Spinal cord (tissue), 10 donors: ENCODE data around the gene TBL1Y. TPM values are rescaled to one million over a fixed set of nuclear protein-coding genes. Genes with fewer than 3 reads are reported as not detected.

ENCODE experiments used
- DNase-seq, 6 donors: peaks; one replicate each; pipeline versions ENCODE4 v3.0.0 to v3.0.0-alpha.2; 2013 to 2015; ENCODE audit warnings: low spot score in 6 of 6, low read depth in 4 of 6
- H3K27ac ChIP-seq: one replicate; pipeline ENCODE4 v1.5.1; 2013; ENCODE audit warnings: low read depth, low read length, control low read depth
- H3K27me3 ChIP-seq: one replicate; pipeline ENCODE4 v1.6.1; 2013; ENCODE audit warnings: low read length; ENCODE audit not compliant: control insufficient read depth, insufficient read depth
- H3K36me3 ChIP-seq: one replicate; pipeline ENCODE4 v1.6.1; 2013; ENCODE audit warnings: low read length; ENCODE audit not compliant: control insufficient read depth, insufficient read depth
- H3K4me1 ChIP-seq: one replicate; pipeline ENCODE4 v1.6.1; 2013; ENCODE audit warnings: low read length; ENCODE audit not compliant: control insufficient read depth, insufficient read depth
- H3K4me3 ChIP-seq: one replicate; pipeline ENCODE4 v1.5.1; 2013; ENCODE audit warnings: low read depth, low read length, control low read depth
- H3K9me3 ChIP-seq: one replicate; pipeline ENCODE4 v1.6.1; 2013; ENCODE audit warnings: low read length; ENCODE audit not compliant: control insufficient read depth, insufficient read depth
- WGBS: methylation state at CpG from one replicate; pipeline ENCODE4 v1.1.5; 2013; ENCODE audit warnings: missing lambda C conversion rate; ENCODE audit not compliant: insufficient coverage; 5-methylcytosine and 5-hydroxymethylcytosine counted together
- polyA plus RNA-seq, 2 donors: library from polyadenylated mRNA; unstranded; fragments of 120-200 nt; gene quantifications; one replicate each; pipeline ENCODE4 v1.2.1, GENCODE V29; 2013; ENCODE audit not compliant: insufficient read length in 2 of 2
- total RNA-seq, 2 donors: library from RNA; depleted of rRNA in 1 of 2; stranded (reverse); fragments of 120-200 nt in 1 of 2; fragments of >200 nt in 1 of 2; gene quantifications; one replicate each; pipeline versions ENCODE4 v1.2.3 to v1.2.4, GENCODE V29; 2013 to 2014
- donor health status: healthy.

The TBL1Y gene
- total and polyA plus RNA-seq, 4 donors: 0.38 to 1.2 TPM; not detected in 2

DNA sequence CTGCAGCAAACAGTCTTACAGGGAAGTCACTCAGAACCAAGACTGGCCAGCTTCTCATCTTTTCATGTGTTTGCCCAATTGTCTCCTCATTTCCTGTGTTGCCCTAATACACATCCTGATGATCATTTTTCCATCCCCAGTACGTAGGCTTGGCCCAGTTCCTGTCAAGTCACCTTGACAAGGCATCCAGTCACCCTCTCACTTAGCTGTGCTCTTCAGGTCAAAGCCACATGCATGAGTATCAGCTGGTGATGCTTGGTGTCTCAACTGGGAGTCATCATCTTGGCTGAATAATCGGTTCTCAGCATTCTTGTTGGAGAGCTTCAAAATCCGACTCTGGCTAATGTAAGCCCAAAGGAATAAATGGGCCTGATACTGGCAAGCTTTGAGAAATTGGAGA is 186.5 kb downstream of the TBL1Y start:
- Histone ChIP-seq H3K27me3 (no peaks in the 10 kb centered on the region), H3K4me3 (no peak overlapping the region), H3K27ac (no peak overlapping the region), H3K9me3 (no peaks in the 10 kb centered on the region), H3K4me1 (no peaks in the 10 kb centered on the region), H3K36me3 (no peaks in the 10 kb centered on the region)
- no peak for DNase-seq
- no CpG with 5 or more reads among the region's 3 CpGs for WGBS

DNA sequence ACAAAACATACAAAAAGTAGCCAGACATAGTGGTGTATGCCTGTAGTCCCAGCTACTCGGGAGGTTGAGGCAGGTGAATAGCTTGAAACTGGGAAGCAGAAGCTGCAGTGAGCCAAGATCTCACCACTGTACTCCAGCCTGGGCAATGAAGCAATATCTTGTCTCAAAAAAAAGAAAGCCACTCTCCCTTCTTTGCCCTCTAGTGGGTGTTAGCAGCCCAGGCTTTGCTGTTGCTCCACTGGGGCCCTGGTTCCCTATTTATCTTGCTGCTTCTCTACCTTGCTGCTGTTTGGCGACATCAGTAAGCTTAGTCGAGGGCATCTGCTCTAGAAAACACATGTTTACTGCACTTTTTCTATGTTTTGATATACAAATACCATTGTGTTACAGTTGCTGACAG is 189.2 kb downstream of the TBL1Y start:
- WGBS: no CpG with 5 or more reads among the region's 3 CpGs
- no peak for DNase-seq
- no peak overlapping the region for H3K27ac ChIP-seq
- no peaks in the 10 kb centered on the region for H3K36me3 ChIP-seq
- H3K4me1 ChIP-seq: no peaks in the 10 kb centered on the region
- H3K4me3 ChIP-seq: no peak overlapping the region
- no peaks in the 10 kb centered on the region for H3K9me3 ChIP-seq
- no peaks in the 10 kb centered on the region for H3K27me3 ChIP-seq

DNA sequence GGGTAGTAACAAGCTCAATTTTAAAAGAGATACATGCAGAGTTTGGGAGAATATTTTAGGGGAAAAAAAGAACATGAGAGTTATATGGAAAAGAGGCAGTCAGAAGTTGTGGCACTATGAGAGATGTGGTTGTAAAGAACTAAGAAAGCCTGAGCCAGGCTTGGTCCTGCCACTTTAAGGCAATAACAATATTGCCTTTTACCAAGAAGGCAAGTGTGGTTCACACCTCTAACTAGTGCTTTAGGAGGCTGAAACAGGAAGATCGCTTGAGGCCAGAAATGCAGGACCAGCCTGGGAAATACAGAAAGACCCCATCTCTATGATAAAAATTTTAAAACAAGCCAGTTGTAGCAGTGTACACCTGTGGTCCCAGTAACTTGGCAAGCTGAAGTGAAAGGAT is 192.2 kb downstream of the TBL1Y start:
- WGBS: no CpG with 5 or more reads among the region's 1 CpG
- no peaks in the 10 kb centered on the region for H3K27me3 ChIP-seq
- no peak overlapping the region for H3K27ac ChIP-seq
- no peak for DNase-seq
- no peaks in the 10 kb centered on the region for H3K4me1 ChIP-seq
- no peaks in the 10 kb centered on the region for H3K9me3 ChIP-seq
- no peak overlapping the region for H3K4me3 ChIP-seq
- no peaks in the 10 kb centered on the region for H3K36me3 ChIP-seq

DNA sequence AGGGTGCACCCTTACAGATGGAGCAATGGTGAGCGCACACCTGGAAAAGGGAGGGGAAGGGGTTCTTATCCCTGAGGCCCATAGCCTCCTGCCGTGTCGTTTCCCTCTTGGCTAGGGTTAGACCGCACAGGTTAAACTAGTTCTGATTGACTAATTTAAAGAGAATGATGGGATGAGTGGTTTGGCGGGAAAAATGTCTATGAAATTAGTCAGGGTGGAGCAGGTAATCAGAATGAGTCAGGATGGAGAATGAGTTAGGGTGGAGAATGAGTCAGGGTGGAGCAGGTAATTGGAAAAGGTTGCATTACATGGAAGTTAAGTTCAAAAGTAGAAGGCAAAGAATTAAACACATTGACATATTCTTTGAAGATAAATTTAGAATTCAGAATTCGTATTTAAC is 196.7 kb downstream of the TBL1Y start:
- no peak overlapping the region for H3K4me3 ChIP-seq
- WGBS: no CpG with 5 or more reads among the region's 6 CpGs
- H3K27me3 ChIP-seq: no peaks in the 10 kb centered on the region
- no peaks in the 10 kb centered on the region for H3K9me3 ChIP-seq
- no peak for DNase-seq
- H3K36me3 ChIP-seq: no peaks in the 10 kb centered on the region
- no peak overlapping the region for H3K27ac ChIP-seq
- H3K4me1 ChIP-seq: no peaks in the 10 kb centered on the region

DNA sequence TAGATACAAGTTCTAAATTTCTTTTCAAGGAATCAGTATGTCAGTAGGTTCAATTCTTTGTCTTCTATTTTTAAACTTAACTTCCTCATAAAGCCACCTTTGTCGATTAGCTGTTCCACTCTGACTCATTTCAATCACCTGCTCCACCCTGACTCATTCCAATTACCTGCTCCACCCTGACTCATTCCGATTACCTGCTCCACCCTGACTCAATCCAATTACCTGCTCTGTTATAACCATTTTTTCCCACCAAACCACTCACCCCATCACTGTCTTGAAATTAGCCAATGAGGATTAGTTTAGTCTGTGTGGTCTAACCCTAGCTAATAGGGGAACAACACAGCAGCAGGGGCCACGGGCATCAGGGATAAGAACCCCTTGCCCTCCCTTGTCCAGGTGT is 199.6 kb downstream of the TBL1Y start:
- Histone ChIP-seq H3K27ac (no peak overlapping the region), H3K27me3 (no peaks in the 10 kb centered on the region), H3K36me3 (no peaks in the 10 kb centered on the region), H3K9me3 (no peaks in the 10 kb centered on the region), H3K4me3 (no peak overlapping the region), H3K4me1 (no peaks in the 10 kb centered on the region)
- DNase-seq: no peak
- WGBS: no CpG with 5 or more reads among the region's 3 CpGs

DNA sequence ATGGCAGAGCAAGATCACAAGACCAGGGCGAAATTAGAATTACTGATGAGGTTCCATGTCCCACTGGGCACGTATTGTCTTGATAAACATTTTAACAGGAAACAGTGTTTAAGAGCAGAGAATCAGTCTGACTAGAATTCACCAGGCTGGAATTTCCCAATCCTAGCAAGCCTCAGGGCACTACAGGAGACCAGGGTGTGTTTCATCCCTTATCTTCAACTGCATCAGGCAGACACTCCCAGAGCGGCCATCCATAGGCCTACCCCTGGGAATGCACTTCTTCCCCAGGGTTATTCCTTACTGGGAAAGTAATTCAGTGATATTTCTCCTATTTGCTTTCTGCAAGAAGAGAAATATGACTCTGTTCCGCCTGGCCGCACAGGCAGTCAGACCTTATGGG is 205.4 kb downstream of the TBL1Y start:
- Histone ChIP-seq H3K9me3 (no peaks in the 10 kb centered on the region), H3K4me1 (no peaks in the 10 kb centered on the region), H3K27ac (no peak overlapping the region), H3K27me3 (no peaks in the 10 kb centered on the region), H3K4me3 (no peak overlapping the region), H3K36me3 (no peaks in the 10 kb centered on the region)
- WGBS: no CpG with 5 or more reads among the region's 5 CpGs
- no peak for DNase-seq

DNA sequence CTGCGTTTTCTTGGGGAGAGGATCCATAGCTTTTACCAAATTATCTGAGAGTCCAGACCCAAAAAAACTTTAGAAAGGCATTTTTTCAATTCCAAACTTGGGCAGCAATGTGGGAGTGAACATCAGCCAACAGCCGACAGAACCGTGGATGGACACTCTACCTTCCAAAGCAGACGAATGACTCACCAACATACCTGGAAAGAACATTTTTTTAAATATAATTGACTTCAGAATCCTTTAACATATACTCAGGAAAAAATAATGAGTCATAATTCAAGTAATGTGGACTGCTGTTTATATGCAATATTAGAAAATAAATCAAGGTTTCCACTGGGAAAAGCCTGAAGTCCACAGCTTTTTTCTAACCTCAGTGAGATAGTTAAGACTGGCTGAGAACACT is 211.7 kb downstream of the TBL1Y start:
- H3K27ac ChIP-seq: no peak overlapping the region

DNA sequence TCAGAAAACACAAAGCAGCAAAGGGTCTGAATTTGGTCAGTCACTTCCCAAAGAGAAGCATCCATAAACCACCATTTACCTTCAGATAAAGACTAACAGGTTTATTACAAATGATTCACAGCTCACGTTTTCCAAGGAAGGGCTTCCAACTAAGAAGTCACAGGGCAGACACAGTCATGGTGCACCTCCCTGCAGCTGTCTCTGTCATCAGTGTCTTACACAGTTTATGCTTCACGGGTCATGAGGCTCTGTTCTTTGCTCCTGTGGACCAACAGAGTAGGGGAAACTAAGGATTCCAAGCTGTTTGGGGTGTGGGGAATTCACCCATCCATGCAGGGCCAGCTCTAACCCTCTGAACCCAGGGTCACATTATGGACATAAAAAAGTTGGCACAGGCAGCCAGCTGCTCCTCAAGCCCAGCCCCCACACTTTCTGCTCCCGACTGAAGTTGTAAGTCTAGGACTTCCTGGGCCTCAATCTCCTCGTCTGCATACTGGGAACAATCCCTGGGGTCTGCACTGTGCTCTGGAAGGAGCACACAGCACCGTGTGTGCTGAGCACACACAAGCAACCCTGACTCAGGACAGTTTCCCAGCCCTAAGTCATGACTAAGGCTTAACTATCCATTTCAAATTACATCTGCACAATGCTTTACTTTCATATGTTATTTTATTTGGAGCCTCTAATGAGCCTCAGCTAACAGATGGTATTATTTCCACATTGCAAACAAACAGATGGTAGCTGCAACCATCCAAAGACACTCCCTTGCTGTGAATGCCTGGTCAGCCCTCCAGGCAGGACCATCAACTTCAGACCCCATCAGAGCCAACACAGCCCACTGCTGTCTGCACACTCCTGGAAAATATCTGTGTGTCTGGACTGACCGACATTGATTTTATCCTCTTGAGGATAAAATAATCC is 214.9 kb downstream of the TBL1Y start:
- Histone ChIP-seq H3K9me3 (no peaks in the 10 kb centered on the region), H3K27ac (no peak overlapping the region), H3K36me3 (no peaks in the 10 kb centered on the region), H3K4me3 (no peak overlapping the region), H3K27me3 (no peaks in the 10 kb centered on the region), H3K4me1 (no peaks in the 10 kb centered on the region)
- DNase-seq: peak in 1 of 6 donors; percentile 53
- WGBS: no CpG with 5 or more reads among the region's 6 CpGs

More for the DNA sequence above, 211.7 kb downstream of the TBL1Y start:
- H3K4me3 ChIP-seq: no peak overlapping the region
- WGBS: no CpG with 5 or more reads among the region's 4 CpGs
- H3K27me3 ChIP-seq: no peaks in the 10 kb centered on the region
- H3K9me3 ChIP-seq: no peaks in the 10 kb centered on the region
- H3K36me3 ChIP-seq: no peaks in the 10 kb centered on the region
- H3K4me1 ChIP-seq: no peaks in the 10 kb centered on the region
- no peak for DNase-seq

DNA sequence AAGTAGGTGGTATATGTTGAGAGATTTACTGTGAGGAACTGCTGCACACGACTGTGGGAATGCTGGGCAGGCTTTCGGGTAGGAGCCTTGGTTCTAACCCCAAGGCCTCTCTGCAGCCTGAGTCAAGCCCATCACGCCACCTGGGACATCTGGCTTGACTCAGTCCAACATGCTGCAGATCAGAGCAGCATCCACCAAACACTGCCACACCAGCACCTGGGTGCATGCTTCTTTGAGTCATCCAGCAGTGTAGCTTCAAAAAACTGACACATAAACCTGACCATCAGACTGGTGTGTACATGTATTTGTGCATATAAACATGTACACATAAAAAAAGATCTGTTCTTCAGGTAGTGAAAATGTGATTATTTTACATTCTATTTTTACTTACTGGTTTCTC is 217.7 kb downstream of the TBL1Y start:
- H3K27me3 ChIP-seq: no peaks in the 10 kb centered on the region
- H3K4me1 ChIP-seq: no peaks in the 10 kb centered on the region
- H3K9me3 ChIP-seq: no peaks in the 10 kb centered on the region
- no peaks in the 10 kb centered on the region for H3K36me3 ChIP-seq
- no peak overlapping the region for H3K4me3 ChIP-seq
- no peak overlapping the region for H3K27ac ChIP-seq
- no CpG with 5 or more reads among the region's 3 CpGs for WGBS
- no peak for DNase-seq
